HG03025 (cell line): ENCODE data around the gene SLC30A3.

Experiments used
- ATAC-seq: cut with Tn5 transposase; IDR thresholded peaks from one replicate; pipeline ENCODE4 v1.9.1; 2021; ENCODE audit warnings: mild to moderate bottlenecking, moderate library complexity; ENCODE audit not compliant: unreplicated experiment, low FRiP score

Gene SLC30A3

DNA sequence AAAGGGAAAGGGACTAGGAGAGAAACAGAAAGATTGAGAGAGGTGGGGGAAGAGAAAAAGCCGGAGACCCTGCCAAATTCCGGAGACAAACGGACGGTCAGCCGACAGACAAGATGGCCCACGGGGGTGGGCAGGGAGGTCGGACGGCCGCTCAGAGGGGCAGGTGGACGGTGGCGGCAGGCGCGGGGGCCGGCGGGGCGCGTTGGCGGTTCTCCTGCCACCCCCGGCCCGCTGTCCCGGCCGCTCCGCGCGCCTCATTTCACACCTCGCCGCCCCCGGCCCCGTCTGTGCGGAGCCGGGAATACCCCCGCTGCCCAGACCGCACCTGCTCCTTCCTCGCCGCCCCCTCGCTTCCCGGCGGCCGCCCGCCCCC lies 935 bp downstream of the SLC30A3 start:
- no peak for ATAC-seq

GRCh38 chr2:27261241-27261925 lies 1.5 kb downstream of the SLC30A3 start:
- no peak for ATAC-seq

GRCh38 chr2:27258051-27258450 lies 4.8 kb downstream of the SLC30A3 start:
- no peak for ATAC-seq

DNA sequence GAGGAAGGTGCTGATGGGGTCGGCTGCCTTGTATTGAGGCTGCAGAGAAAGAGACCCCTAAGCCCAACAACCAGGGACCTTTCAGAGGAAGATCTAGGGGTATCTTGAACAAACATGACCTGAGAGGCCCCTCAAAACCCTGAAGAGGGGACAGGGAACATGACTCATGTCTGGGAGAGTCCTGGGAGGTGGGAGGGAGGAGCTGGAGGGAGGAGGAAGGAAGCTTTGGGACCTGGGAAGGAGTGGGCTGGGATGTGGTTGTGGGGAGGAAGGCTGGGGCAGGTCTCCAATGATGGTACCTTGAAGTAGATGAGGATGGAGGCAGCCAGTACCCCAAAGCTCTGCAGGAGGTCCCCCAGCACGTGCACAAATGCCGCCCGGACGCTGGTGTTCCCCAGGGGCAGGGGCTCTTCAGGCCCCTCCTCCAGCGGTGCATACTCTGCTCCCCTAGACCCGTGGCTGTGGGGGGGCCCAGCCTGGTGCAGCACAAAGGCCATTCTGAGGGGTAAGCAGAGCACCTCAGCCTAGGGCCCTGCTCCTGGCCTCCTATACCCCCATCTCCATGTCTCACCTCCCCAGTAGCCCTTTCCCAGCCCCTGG lies 5.9 kb downstream of the SLC30A3 start:
- ATAC-seq = no peak

- ATAC-seq = no peak
These were observed 7.2 kb downstream of the SLC30A3 start for GRCh38 chr2:27255660-27256059.

GRCh38 chr2:27255187-27255586 lies 7.7 kb downstream of the SLC30A3 start:
- ATAC-seq = no peak

- no peak for ATAC-seq
These were observed 11.1 kb downstream of the SLC30A3 start for GRCh38 chr2:27251766-27252165.

DNA sequence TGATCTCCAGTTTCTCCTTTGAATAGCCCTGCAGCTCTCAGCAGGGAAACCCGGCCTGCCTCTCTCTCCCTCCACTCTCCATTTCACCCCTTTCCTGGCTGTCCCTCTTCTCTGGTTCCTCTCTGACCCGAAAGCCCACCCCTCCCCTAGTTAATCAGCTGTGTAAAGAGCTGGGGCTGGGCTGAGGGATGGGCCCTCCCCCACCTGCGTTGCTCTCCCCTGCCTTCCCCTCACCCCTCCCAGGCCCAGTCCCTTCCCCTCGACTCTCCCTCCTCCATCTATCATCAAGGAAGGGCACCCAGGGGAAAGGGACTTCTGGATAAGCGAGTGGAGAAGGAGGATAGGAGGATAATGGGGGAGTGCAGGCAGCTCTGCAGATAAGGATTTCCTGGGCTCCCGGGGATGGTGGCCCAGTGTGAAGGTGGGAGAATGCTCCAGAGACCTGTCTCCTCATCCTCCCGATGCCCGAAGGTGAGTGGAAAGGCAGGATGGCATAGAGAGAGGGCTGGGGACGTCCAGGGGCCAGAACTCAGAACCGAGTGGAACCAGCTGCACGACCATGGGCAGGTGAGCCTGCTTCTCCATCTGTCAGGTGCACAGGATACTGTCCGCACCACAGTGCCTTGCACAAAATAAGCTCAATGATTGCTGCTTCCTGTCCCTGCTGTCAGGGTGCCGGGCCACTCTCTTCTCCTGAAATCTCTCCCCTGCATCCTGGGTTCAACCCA lies 12.0 kb downstream of the SLC30A3 start:
- no peak for ATAC-seq

GRCh38 chr2:27249891-27250651 lies 12.8 kb downstream of the SLC30A3 start:
- ATAC-seq = no peak

- no peak for ATAC-seq
These were observed 13.5 kb downstream of the SLC30A3 start for GRCh38 chr2:27249159-27249890.

DNA sequence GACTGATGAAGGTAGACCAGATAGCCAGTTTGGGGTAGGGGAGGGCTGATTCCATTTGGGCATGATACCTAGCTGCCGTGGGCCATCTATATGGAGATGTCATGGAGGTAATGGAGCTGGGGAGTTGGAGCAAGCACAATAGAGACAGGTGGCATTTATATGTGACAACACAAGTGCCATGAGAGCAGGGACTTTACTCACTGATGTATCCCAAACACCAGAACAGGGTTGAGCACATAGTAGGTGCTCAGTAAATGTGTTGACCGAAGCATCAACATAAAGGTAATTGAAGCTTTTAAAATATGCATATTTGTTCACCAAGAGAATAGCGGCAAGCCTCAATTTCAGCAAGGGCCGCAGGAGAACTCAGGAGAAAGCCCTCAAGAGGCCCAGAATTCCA lies 15.0 kb downstream of the SLC30A3 start:
- ATAC-seq = no peak

DNA sequence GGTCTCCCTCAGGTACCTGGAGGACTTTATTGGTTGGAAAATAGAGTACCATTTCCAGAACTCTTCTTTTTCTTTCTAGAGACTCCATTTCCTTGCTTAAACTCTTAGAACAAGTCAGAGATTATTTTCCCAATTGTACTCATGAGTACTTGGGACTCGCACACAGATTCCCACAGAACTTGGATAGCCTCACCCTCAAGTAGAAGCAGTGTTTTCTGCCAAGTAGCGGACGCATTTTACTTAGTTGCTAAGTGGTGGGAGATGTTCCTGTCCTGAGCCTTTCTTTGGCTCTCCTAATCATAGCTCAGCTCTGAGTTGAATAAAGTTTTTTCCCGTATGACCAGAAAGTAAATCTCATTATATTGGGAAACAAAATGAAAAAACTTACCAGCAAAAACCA lies 17.2 kb downstream of the SLC30A3 start:
- no peak for ATAC-seq

DNA sequence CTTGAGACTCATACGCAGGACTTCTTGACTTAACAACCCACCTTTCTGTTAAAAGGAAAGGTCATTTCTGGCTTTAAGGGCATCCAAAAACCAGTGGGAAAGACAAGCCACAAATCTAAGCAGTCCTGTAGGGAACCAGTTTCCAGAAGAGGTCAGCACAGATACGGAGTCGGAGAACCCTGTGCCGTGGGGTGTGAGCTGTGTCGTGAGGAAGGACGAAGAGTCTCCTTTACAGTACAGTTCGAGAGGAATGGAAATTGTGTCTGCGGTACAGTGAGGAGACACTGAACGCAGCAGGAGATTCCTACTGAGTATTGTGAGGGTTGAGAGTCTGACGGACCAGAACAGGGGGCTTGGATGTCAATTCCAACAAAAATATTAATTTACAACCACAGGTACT lies 17.7 kb downstream of the SLC30A3 start:
- no peak for ATAC-seq

GRCh38 chr2:27243391-27244130 lies 19.3 kb downstream of the SLC30A3 start:
- ATAC-seq = no peak

GRCh38 chr2:27242614-27242951 lies 20.3 kb downstream of the SLC30A3 start:
- ATAC-seq = no peak

DNA sequence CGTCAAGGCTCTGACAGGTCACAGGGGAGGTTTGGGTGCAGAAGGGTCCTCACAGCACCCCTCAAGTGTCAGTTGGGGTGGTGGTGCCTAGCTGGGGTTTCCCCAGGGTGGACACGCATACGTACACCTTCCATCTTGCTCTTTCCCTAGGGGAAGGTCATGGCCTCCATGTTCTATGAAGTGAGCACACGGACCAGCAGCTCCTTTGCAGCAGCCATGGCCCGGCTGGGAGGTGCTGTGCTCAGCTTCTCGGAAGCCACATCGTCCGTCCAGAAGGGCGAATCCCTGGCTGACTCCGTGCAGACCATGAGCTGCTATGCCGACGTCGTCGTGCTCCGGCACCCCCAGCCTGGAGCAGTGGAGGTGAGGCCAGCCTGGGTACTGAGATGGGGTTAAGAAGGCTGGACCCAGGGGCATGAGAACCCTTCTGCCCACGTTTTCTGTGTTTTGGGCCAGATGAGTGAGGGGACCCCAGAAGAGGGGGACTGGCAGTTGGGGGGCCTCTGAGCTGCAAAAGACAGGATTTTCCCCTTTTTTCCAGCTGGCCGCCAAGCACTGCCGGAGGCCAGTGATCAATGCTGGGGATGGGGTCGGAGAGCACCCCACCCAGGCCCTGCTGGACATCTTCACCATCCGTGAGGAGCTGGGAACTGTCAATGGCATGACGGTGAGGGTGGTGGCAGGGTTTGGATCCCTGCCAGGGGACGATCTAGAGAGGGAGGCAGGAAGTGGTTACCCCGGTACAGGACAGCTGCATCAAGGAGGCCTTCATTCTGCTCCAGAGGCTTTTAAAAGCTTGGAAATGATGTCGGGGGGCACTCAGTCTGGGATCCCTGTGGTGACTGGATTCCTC lies 20.9 kb downstream of the SLC30A3 start:
- no peak for ATAC-seq

- no peak for ATAC-seq
These were observed 22.4 kb downstream of the SLC30A3 start for GRCh38 chr2:27240406-27240805.

DNA sequence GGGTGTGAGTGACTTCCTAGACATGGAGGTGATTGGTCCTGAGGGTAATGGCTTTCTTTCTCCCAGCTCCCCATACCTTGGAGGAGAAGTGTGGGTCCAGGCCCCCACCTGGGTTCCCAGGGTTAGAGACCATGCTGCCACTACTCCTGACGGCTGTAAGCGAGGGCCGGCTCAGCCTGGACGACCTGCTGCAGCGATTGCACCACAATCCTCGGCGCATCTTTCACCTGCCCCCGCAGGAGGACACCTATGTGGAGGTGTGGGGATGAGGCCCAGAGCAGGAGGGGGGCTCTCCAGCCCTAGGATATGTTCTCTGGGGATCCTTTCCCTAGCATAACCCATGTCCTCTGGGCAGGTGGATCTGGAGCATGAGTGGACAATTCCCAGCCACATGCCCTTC lies 23.9 kb downstream of the SLC30A3 start:
- no peak for ATAC-seq

GRCh38 chr2:27237341-27237945 lies 25.4 kb downstream of the SLC30A3 start:
- ATAC-seq = no peak
